ENCODE measurements around the gene AAK1. TPM values are rescaled to one million over a fixed set of nuclear protein-coding genes. Genes with fewer than 3 reads are reported as not detected.

Gene AAK1
- total and polyA plus RNA-seq, 2 donors (not counting 3 experiments of a cell fraction or from before 2014, with no cell fraction given), result 31.0 to 127 TPM

- H3K4me2 ChIP-seq (ENCODE audit: insufficient read depth, low read length), result peak overlapping the region; percentile 56
- ChIA-PET CTCF (interaction anchor here (0.7 to 7.2 kb wide), 8 partner anchors 10 to 262 kb away, joined by 3 to 78 read pairs (median 4); no protein-coding TSS in a partner anchor), POLR2A (no interaction called here)
- peaks cover 45% of the 10 kb centered on the region for H3K4me1 ChIP-seq (ENCODE audit: control insufficient read depth, extremely low read depth, insufficient read depth, low read length)
- no peaks in the 10 kb centered on the region for H3K27me3 ChIP-seq (ENCODE audit: control insufficient read depth in 2 of 2, insufficient read depth in 2 of 2, low read length in 2 of 2)
- dilution Hi-C loops (cut with MboI; ENCODE audit: extremely low pct_ligation_motif_present, low sequenced_read_pairs) (no loop called here), intact Hi-C loops (cut with micrococcal nuclease) (loop anchor here (5.0 kb wide), 1 partner anchor 262 kb away; no protein-coding TSS in a partner anchor)
- H4K20me1 ChIP-seq (replicated peaks; ENCODE audit: control insufficient read depth, extremely low read depth, insufficient read depth, low read length), result no peaks in the 10 kb centered on the region
- H3K9me3 ChIP-seq (replicated peaks; ENCODE audit: control insufficient read depth, insufficient read depth, low read length), result no peaks in the 10 kb centered on the region
- TF ChIP-seq, protein P1, sequence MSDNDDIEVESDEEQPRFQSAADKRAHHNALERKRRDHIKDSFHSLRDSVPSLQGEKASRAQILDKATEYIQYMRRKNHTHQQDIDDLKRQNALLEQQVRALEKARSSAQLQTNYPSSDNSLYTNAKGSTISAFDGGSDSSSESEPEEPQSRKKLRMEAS (IDR thresholded peaks at IDR 0.05; ENCODE audit: insufficient read depth, insufficient read length), result peak; percentile 59
- TF ChIP-seq MYC (IDR thresholded peaks at IDR 0.05; ENCODE audit: low read depth, low read length) (no peak), POLR2AphosphoS5 (IDR thresholded peaks at IDR 0.05; ENCODE audit: insufficient read depth, low read depth, low read length) (peak; percentile 55), JUN (IDR thresholded peaks at IDR 0.05; ENCODE audit: borderline replicate concordance, insufficient read depth, insufficient read length, low read depth) (no peak), POLR2A (IDR thresholded peaks at IDR 0.05; ENCODE audit: low read depth, low read length) (no peak), GATA2 (IDR thresholded peaks at IDR 0.05; ENCODE audit: insufficient read depth, insufficient read length, low read depth, low read length) (no peak), EZH2 (IDR thresholded peaks at IDR 0.05; ENCODE audit: borderline replicate concordance, low read depth, low read length, severe bottlenecking) (no peak)
- TF ChIP-seq, protein P2, sequence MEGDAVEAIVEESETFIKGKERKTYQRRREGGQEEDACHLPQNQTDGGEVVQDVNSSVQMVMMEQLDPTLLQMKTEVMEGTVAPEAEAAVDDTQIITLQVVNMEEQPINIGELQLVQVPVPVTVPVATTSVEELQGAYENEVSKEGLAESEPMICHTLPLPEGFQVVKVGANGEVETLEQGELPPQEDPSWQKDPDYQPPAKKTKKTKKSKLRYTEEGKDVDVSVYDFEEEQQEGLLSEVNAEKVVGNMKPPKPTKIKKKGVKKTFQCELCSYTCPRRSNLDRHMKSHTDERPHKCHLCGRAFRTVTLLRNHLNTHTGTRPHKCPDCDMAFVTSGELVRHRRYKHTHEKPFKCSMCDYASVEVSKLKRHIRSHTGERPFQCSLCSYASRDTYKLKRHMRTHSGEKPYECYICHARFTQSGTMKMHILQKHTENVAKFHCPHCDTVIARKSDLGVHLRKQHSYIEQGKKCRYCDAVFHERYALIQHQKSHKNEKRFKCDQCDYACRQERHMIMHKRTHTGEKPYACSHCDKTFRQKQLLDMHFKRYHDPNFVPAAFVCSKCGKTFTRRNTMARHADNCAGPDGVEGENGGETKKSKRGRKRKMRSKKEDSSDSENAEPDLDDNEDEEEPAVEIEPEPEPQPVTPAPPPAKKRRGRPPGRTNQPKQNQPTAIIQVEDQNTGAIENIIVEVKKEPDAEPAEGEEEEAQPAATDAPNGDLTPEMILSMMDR (IDR thresholded peaks at IDR 0.05; ENCODE audit: extremely low read depth in 1 of 2, insufficient read depth in 1 of 2, low read depth in 1 of 2, low read length in 2 of 2), result no peak
- FAIRE-seq, result peak; percentile 69
- H3K9ac ChIP-seq (replicated peaks; ENCODE audit: extremely low read depth, insufficient read depth, low read length), result peak overlapping the region; percentile 28
- H3K4me3 ChIP-seq (replicated peaks in 1 of 3; ENCODE audit: insufficient read depth in 1 of 3, low read depth in 1 of 3, low read length in 3 of 3), result no peak overlapping the region
- H3K79me2 ChIP-seq (ENCODE audit: control insufficient read depth, insufficient read depth, low read length), result peaks cover 39% of the 10 kb centered on the region
- H2AFZ ChIP-seq (ENCODE audit: low read depth, low read length), result peak overlapping the region; percentile 27
- BruUV-seq (replicated peaks), result no TSS peak
- H3K9me1 ChIP-seq (replicated peaks; ENCODE audit: control insufficient read depth, extremely low read depth, insufficient read depth, low read length), result no peaks in the 10 kb centered on the region
- peaks cover 1 to 3% of the 10 kb centered on the region in 2 experiments for H3K36me3 ChIP-seq (ENCODE audit: control insufficient read depth in 2 of 2, extremely low read depth in 1 of 2, insufficient read depth in 2 of 2, low read length in 2 of 2)
- peak; percentile 94 for DNase-seq (ENCODE audit: low read depth, low spot score)
- peak overlapping the region; percentile 65 for H3K27ac ChIP-seq (ENCODE audit: insufficient read depth, low read depth, low read length)
Observed at GRCh38 chr2:69554981-69555380, 88.6 kb downstream of the AAK1 start.

Data from endothelial cell of umbilical vein (primary cell).